Sigmoid colon (tissue), 7 donors: Measurements from ENCODE around the gene KAT2A. TPM values are rescaled to one million over a fixed set of nuclear protein-coding genes. Genes with fewer than 3 reads are reported as not detected.

Experiments
- DNase-seq: peaks from one replicate; pipeline ENCODE4 v3.0.0-alpha.2; 2019
- H3K27ac ChIP-seq, 4 donors: fragments of 200-600 bp; sonication (generic); one replicate each; pipeline ENCODE4 v1.5.1; 2016 to 2019; ENCODE audit warnings: mild to moderate bottlenecking in 1 of 4
- H3K27me3 ChIP-seq, 3 donors: fragments of 200-600 bp; sonication (generic); one replicate each; pipeline ENCODE4 v1.5.1; 2019; ENCODE audit warnings: mild to moderate bottlenecking in 1 of 3
- H3K36me3 ChIP-seq, 4 donors: fragments of 200-600 bp; sonication (generic); one replicate each; pipeline ENCODE4 v1.5.1; 2016 to 2019
- H3K4me1 ChIP-seq, 4 donors: fragments of 200-600 bp; sonication (generic); one replicate each; pipeline ENCODE4 v1.5.1; 2017 to 2019
- H3K4me3 ChIP-seq, 4 donors: fragments of 200-600 bp; sonication (generic); one replicate each; pipeline ENCODE4 v1.5.1; 2017 to 2019; ENCODE audit warnings: mild to moderate bottlenecking in 2 of 4, moderate library complexity in 1 of 4
- H3K9me3 ChIP-seq, 4 donors: fragments of 200-600 bp in 3 of 4; sonication (generic) in 3 of 4; one replicate each; pipeline versions ENCODE4 v1.5.1 to v1.6.1; 2013 to 2019
- EP300 ChIP-seq, 4 donors: sonication (generic); formaldehyde crosslinking; IDR thresholded peaks; one replicate each; pipeline ENCODE4 v1.6.1; 2017; ENCODE audit warnings: antibody characterized with exemption in 4 of 4
- POLR2A ChIP-seq, 2 donors: fragments of 450-650 bp; IDR thresholded peaks; one replicate each; pipeline ENCODE4 v1.6.1; 2016; ENCODE audit warnings: antibody characterized with exemption in 2 of 2, mild to moderate bottlenecking in 2 of 2, moderate library complexity in 2 of 2
- POLR2AphosphoS5 ChIP-seq, 4 donors: sonication (generic); formaldehyde crosslinking; IDR thresholded peaks; one replicate each; pipeline ENCODE4 v1.6.1; 2017; ENCODE audit warnings: antibody characterized with exemption in 4 of 4
- WGBS, 2 donors: extraction: QIAGEN DNeasy Blood & Tissue Kit; methylation state at CpG; one replicate each; pipeline ENCODE4 v1.1.7; 2013; 5-methylcytosine and 5-hydroxymethylcytosine counted together
- intact Hi-C: fragments of 100-400 bp; cut with DNase I; formaldehyde crosslinking; loops from one replicate; pipeline ENCODE4 v1.15.1; 2023
- polyA plus RNA-seq, 3 donors: library from polyadenylated mRNA; stranded (reverse); fragments of 200-250 nt; gene quantifications; one replicate each; pipeline ENCODE4 v1.2.3, GENCODE V29; 2013
- total RNA-seq, 4 donors: library from RNA; depleted of rRNA; stranded (reverse); fragments of >200 nt; gene quantifications; one replicate each; pipeline ENCODE4 v1.1.0, GENCODE V29; 2016
- TF ChIP-seq, protein P1 (sequence below), 4 experiments: fragments of 450-650 bp in 3 of 4; fragments of 200-600 bp in 1 of 4; IDR thresholded peaks; one replicate each; pipeline ENCODE4 v1.5.1; 2016 to 2019; ENCODE audit warnings: antibody characterized with exemption in 4 of 4, mild to moderate bottlenecking in 3 of 4, moderate library complexity in 2 of 4
- donor health status: healthy with polysubstance abuse.
- donor health status: Bipolar disorder and iron deficiency.
- donor health status: healthy.

The KAT2A gene
- total RNA-seq, result 10 to 100 TPM; 20.0 to 95.8 (median 26.0) TPM
- polyA plus RNA-seq, result 10 to 100 TPM in 1 of 3 donors, 1 to 10 TPM in 2; 6.9 to 45.2 (median 9.6) TPM

DNA sequence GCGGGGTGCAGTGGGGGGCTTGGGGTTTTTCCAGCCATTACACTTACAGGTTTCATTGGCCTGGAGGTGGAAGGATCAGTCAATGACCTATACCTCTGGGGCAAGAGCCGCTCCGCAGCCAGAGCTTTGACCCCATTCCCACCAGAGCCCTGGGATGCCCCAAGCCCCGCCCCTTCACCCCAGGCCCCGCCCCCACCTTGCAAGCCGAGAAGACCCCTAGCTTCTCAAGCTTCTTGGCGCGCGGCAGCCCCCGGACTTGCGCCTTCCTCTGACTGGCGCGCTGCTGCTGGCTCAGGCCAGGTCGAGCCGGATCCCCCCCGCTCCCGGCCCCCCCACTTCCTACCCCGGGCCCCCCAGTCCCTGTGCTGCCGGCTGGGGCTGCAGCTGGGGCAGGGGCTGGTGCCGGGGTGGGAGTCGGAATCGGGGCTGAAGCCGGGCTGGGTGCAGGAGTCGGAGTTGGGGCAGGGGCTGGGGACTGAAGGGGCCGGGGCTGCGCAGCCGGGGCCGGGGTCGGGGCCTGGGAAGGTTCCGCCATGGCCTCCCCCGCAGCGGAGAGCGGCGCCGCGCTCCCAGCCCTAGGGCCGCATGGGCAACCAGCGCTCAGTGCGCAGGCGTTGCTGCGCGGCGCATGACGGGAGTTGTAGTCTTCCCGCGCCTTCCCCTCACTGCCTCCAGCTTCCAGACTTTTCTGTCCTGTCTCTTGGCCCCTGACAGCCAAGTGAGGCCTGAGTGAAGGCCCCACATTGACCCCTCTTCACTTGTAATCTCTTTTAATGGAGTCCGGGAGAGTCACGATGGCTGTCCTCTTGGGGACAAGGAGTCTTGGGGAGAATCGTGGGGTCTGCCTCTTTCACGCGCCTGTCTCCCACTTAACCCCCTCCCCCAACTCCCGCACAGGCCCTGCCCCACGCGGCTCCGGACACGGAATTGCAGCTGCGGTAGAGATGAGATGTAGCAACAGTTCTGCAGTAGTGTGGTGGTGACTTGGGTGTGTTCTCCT is at the start of gene KAT2A:
Gene KAT2A (minus strand): TSS at position 598 of the 1,000 bp plus-strand sequence. CDS start 63 bp downstream, at position 535.
- H3K27ac ChIP-seq, result peak within 1 kb of the TSS; percentile 45 to 76 (median 68)
- TF ChIP-seq POLR2A (IDR thresholded peaks at IDR 0.05), result no peak
- TF ChIP-seq, protein P1, sequence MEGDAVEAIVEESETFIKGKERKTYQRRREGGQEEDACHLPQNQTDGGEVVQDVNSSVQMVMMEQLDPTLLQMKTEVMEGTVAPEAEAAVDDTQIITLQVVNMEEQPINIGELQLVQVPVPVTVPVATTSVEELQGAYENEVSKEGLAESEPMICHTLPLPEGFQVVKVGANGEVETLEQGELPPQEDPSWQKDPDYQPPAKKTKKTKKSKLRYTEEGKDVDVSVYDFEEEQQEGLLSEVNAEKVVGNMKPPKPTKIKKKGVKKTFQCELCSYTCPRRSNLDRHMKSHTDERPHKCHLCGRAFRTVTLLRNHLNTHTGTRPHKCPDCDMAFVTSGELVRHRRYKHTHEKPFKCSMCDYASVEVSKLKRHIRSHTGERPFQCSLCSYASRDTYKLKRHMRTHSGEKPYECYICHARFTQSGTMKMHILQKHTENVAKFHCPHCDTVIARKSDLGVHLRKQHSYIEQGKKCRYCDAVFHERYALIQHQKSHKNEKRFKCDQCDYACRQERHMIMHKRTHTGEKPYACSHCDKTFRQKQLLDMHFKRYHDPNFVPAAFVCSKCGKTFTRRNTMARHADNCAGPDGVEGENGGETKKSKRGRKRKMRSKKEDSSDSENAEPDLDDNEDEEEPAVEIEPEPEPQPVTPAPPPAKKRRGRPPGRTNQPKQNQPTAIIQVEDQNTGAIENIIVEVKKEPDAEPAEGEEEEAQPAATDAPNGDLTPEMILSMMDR (IDR thresholded peaks at IDR 0.05), result no peak
- peak in 3 of 4 donors; percentile 51 to 79 (median 74) for TF ChIP-seq POLR2AphosphoS5 (IDR thresholded peaks at IDR 0.05)
- no peaks in the 10 kb centered on the region for H3K9me3 ChIP-seq
- peak within 1 kb of the TSS; percentile 61 to 96 (median 78) for H3K4me3 ChIP-seq
- peaks cover 3 to 40% (median 16%) of the 10 kb centered on the region in 4 donors for H3K36me3 ChIP-seq
- no peaks in the 10 kb centered on the region for H3K27me3 ChIP-seq
- DNase-seq, result peak; percentile 91
- H3K4me1 ChIP-seq, result peaks cover 0 to 33% (median 28%) of the 10 kb centered on the region in 4 donors
- WGBS, 2 donors, result 7% methylated on average over 57 of the region's 57 CpGs
- intact Hi-C loops, result no loop called here

DNA sequence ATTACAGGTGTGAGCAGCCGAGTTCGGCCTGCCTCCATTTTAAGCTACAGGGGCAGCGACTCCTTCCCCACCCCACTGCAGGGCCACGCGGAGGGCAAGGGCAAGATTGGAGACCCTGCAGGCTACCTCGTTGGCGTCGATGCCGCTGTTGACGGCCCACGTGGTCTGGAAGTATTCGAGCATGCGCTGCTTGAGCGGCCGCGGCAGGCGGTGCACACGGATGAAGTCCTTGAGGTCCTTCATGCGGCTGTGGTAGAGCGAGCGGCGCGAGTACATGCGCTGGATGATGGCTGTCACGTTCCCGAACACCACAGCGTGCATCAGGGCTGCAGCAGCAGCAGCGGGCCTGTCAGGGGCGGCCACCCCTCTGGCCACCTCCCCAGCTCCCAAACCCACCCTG is 48.2 kb upstream of the KAT2A start:
- TF ChIP-seq EP300 (IDR thresholded peaks at IDR 0.05), result no peak
- TF ChIP-seq, protein P1 (IDR thresholded peaks at IDR 0.05), result no peak
- no peak for TF ChIP-seq POLR2A (IDR thresholded peaks at IDR 0.05)
- no peak for TF ChIP-seq POLR2AphosphoS5 (IDR thresholded peaks at IDR 0.05)
- H3K4me3 ChIP-seq, result no peak overlapping the region
- no peak for DNase-seq
- no peaks in the 10 kb centered on the region for H3K4me1 ChIP-seq
- intact Hi-C loops, result no loop called here
- no peaks in the 10 kb centered on the region for H3K9me3 ChIP-seq
- no peaks in the 10 kb centered on the region for H3K36me3 ChIP-seq
- H3K27ac ChIP-seq, result no peak overlapping the region
- H3K27me3 ChIP-seq, result no peaks in the 10 kb centered on the region
- 93 to 95% methylated on average over 29 of the region's 29 CpGs for WGBS, 2 donors

GRCh38 chr17:42167807-42168206 is 46.6 kb upstream of the KAT2A start:
- H3K4me1 ChIP-seq, result no peaks in the 10 kb centered on the region
- H3K27me3 ChIP-seq, result no peaks in the 10 kb centered on the region
- no peak for TF ChIP-seq POLR2A (IDR thresholded peaks at IDR 0.05)
- TF ChIP-seq, protein P1 (IDR thresholded peaks at IDR 0.05), result no peak
- TF ChIP-seq POLR2AphosphoS5 (IDR thresholded peaks at IDR 0.05), result no peak
- no peak for TF ChIP-seq EP300 (IDR thresholded peaks at IDR 0.05)
- WGBS, 2 donors, result 92 to 93% methylated on average over 8 of the region's 8 CpGs
- H3K9me3 ChIP-seq, result no peaks in the 10 kb centered on the region
- intact Hi-C loops, result no loop called here
- no peak overlapping the region for H3K4me3 ChIP-seq
- DNase-seq, result no peak
- no peak overlapping the region for H3K27ac ChIP-seq
- no peaks in the 10 kb centered on the region for H3K36me3 ChIP-seq

- Histone ChIP-seq H3K9me3 (no peaks in the 10 kb centered on the region), H3K4me1 (no peaks in the 10 kb centered on the region), H3K27ac (no peak overlapping the region), H3K27me3 (no peaks in the 10 kb centered on the region), H3K4me3 (no peak overlapping the region), H3K36me3 (no peaks in the 10 kb centered on the region)
- intact Hi-C loops, result no loop called here
- WGBS, 2 donors, result 92 to 94% methylated on average over 19 of the region's 19 CpGs
- no peak for DNase-seq
- TF ChIP-seq, protein P1 (IDR thresholded peaks at IDR 0.05), result no peak
- TF ChIP-seq POLR2A (IDR thresholded peaks at IDR 0.05), result no peak
- no peak for TF ChIP-seq POLR2AphosphoS5 (IDR thresholded peaks at IDR 0.05)
- no peak for TF ChIP-seq EP300 (IDR thresholded peaks at IDR 0.05)
Measured at GRCh38 chr17:42166196-42166763, 45.1 kb upstream of the KAT2A start.
